Skin of body (tissue), 2 donors: Measurements from ENCODE around the gene RFFL. TPM values are rescaled to one million over a fixed set of nuclear protein-coding genes. Genes with fewer than 3 reads are reported as not detected.
"Not testable (repeated sequence)": the region's sequence is repeated elsewhere in the genome, so short reads cannot be mapped to it uniquely, and the experiment has no call there.

Experiments
- DNase-seq: peaks from one replicate; lab custom pipeline; 2025; lab: John Stamatoyannopoulos, UW
- total RNA-seq: library from RNA; depleted of rRNA; stranded (reverse); fragments of >200 nt; gene quantifications from one replicate; pipeline ENCODE4 v1.2.3, GENCODE V29; 2014

The RFFL gene
- total RNA-seq, 1 donor from 2014 or later: 6.5 TPM

DNA sequence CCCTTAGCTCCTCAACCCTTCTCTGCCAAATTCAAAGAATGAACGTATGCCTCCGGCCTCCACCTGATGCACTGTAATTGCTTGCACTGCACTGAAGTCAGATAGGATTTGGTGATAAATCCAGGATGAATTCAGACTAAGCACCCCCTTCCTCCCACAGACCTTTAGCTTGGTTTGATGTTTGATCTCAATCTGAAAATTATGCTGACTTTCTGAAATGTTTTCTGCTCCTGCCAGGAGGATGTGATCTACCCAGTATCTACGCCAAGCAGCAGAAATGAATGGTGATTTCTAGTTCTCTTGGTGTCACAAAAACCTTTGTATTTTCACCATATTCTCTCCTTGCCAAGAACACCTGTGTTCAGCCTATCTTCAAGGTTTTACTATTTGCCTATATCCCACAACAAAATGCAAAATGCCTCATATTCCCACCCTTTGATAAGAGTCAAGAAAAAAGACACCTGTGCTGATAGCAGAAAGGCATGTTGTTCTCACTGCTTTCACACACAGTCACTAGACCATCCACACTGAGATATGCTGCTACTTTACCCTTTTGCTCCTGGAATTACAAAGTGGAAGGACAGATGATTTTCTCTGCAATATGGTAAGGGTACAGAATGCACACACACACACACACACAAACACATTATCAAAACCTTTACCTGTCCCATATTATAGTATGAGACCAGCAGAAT is 14.7 kb downstream of the RFFL start:
- no peak for DNase-seq

DNA sequence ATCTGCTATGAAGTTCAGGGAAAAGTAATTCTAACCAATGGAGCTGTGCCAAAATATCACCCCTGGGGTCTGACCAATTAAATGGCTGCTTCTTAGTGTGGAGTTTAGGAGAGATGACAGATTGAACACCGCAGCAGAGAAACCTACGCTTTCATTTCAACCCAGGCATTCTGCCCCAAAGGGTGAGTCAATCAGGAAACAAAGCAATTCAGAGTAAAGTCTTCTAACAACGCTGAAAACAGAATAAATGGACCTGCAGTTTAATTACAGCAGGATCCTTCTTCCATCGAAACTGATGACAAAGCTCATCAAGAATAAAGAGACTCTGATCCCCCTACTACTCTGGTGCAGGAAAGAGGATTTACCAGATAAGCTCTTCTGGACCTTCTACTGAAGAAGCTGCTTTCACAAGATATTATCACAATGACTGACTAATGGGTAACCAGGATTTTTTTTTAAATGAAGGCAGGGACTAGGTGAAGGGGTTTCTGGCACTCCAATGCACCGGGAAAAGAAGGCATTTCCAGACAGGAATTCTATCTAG is 16.7 kb downstream of the RFFL start:
- no peak for DNase-seq

DNA sequence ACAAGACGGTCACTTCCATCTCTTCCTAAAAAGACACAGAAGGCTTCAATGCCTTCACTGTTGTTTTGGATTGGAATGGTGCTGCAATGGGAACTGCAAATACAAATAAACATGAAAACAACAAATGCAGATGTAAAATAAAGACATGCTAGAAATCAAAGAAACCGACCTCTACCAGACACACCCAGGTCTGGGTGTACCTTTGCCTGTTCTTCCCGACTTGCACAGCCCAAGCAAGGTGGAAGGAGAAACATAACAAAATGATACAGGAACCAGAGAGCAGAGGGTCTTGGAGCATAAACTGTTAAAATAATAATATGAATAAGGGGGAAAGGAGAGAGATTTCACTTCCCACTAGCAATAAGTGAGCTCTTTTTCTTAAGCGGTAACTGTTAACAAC is 17.3 kb downstream of the RFFL start:
- DNase-seq: no peak

DNA sequence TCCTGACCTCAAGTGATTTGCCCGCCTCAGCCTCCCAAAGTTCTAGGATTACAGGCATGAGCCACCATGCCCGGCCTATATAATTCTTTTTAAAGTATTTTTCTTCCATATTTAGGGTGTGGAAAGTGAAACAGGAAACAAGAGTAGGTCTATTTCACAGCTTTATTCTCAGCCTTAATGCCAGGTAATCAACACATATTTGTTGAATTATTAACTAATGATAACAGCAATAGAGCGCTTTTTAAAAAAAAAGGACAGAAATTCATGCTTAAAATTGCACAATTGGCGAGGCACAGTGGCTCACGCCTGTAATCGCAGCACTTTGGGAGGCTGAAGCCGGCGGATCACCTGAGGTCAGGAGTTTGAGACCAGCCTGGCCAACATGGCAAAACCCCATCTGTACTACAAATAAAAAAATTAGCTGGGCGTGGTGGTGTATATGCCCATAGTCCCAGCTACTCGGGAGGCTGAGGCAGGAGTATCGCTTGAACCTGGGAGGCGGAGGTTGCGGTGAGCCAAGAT is 18.0 kb downstream of the RFFL start:
- DNase-seq: not testable (repeated sequence)

DNA sequence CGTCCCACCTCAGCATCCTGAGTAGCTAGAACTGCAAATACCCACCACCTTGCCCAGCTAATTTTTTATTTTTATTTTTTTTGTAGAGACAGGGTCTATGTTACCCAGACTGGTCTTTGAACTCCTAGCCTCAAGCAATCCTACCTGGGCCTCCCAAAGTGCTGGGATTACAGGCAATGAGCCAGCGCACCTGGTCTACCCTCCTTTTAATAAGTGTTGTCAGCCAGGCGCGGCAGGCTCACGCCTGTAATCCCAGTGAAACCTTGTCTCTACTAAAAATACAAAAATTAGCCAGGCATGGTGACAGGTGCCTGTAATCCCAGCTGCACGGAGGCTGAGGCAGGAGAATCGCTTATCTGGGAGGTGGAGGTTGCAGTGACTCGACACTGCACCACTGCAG is 19.3 kb downstream of the RFFL start:
- no peak for DNase-seq

DNA sequence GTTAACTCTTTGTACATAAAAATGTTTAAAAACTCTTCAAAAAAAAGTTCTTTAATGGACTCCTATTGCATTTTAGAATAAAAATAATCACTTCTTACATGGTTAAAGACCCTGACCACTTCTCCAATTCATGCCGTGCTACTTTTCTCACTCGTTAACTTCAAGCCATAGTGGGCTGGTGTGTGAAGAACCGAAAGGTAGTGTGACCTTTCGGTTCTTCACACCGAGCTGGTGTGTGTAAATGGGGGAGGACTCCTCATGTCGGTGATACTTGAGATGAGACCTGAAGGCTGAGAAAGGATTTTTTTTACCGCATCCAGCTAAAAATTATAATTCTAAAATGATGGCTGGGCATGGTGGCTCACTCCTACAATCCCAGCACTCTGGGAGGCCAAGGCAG is 22.1 kb downstream of the RFFL start:
- DNase-seq: no peak

DNA sequence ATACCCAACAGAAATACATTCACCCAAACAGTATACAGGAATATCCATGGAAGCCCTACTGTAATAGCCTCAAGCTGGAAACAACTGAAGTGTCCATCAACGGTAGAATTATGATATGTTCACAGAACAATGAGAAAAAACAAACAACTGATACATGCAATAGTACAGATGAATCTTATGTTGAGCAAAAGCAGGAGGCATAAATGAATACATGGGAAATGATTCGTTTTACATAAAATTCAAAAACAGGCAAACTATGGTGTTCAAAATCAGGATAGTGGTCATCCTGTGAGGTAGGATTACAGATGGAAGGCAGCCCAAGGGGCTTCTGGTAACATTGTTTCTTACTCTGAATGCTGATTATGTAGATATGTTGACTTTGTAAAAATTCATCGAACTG is 25.1 kb downstream of the RFFL start:
- no peak for DNase-seq

DNA sequence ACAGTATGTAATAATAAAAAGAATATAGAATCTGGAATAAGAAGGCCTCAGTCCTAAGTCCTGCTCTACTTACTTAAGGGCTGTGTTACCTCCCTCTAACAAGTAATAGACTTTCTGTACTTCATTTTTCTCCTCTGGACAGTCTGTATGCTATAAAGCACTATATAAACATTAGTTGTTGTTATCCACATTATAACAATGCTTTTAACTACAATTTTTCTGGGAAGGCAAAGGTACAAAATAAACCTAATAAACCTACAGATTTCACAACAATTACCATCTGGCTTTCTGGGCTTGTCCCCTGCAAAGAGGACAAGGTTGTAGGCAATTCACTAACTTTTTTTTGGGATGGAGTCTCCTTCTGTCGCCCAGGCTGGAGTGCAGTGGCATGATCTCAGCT is 32.7 kb downstream of the RFFL start:
- DNase-seq: no peak

DNA sequence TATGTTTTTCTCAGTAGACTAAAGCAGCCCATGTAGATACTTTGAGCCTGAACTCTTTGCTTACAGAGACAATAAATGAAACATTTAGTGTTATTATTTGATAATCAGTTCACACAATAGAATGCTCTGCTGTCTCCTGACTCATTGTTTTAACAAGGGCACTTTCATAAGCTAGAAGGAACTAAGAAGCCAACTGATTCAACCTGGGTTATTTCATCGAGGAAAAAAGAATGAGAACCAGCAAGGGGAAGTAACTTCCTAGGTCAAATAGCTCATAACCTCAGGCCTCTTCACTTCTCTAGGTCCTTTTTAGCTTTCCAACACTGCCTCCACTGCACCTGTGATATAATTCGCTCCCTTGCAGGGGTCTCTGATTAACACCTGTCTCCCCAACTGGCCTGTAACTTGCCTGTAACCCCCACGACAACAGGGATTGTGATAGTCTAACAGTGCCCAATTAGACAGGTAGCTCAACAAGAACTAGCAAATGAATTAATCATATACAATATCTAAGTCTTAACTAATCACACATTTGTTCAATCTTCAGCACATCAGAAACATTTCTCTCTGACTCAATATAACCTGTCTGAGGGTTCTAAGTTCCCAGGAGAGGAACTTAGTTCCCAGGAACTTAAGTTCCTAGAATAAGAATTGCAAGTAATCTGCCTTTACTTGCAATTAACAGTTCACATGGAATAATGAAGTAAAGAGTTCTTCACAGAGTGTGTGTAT is 34.8 kb downstream of the RFFL start:
- DNase-seq: no peak

DNA sequence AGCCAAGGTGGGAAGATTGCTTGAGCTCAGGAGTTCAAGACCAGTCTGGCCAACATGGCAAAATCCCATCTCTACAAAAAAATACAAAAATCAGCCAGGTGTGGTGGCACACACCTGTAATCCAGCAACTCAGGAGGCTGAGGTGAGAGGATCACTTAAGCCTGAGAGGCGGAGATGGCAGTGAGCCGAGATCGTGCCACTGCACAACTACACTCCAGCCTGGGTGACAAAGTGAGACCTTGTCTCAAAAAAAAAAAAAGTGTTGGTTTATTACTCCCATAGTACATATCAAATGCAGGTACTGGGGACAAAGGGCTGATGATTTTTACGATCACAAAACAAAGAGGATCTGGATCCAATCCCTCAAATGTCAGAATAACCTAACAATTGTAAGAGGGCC is 35.4 kb downstream of the RFFL start:
- DNase-seq: not testable (repeated sequence)

DNA sequence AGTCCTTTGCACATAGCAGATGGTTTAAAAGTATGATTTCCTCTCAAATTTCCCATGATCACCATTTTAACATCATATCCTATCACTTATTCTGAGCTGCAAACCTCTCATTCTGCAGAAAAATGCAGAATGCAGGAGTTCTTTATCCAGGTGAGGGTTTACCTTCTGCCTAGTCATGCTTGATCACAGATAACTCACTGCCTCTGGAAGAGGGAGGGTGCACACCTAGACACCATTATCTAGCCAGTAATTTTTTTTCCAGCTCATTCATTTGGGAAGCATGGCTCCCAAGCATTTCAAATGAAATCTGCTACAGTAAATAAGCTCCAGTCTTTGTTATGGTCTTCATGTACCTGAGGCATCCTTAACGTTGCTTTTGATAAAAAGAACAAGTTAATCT is 38.0 kb downstream of the RFFL start:
- no peak for DNase-seq

DNA sequence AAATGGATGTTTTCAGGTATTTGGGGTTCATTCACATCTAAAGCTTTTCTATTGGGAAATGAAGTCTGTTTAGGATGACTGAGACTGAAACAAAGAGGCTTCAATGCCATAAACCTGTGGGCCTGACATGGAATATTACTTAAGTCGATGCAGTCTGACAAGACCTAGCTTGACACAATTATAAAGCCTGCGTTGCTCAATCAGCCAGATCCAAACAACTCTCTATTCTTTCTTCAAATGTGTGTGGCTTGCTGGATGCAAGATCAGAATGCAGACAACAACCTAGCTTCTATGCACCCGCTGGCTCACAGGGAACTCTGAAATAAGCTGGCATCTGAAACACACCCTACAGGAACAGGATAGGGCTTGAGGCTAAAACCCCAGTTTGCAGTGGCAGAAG is 40.0 kb downstream of the RFFL start:
- no peak for DNase-seq

DNA sequence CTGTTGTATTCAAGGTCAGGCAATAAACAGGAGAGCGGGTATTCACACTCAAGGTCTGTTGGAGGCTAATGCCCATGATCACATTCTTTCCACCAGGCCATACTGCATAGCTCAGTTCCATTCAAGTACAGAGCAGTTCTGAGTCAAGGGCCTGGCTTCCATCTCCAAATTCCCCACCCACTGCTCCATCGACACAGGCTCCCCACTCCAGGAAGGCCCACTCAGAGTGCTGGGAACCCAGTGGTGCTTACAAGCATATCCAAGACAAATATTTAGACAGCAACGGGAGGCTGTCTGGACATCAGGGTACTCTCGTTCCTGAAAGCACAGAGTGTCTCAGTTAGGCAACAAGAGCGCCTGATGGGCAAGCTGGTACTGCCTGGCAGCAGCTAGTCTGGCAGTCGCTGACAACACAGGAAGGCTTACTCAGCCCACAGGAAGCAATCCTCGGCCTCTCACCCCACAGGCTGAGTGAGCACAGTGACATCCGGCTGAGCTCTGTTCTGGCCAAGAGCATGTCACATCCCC is 40.9 kb downstream of the RFFL start:
- DNase-seq: no peak

DNA sequence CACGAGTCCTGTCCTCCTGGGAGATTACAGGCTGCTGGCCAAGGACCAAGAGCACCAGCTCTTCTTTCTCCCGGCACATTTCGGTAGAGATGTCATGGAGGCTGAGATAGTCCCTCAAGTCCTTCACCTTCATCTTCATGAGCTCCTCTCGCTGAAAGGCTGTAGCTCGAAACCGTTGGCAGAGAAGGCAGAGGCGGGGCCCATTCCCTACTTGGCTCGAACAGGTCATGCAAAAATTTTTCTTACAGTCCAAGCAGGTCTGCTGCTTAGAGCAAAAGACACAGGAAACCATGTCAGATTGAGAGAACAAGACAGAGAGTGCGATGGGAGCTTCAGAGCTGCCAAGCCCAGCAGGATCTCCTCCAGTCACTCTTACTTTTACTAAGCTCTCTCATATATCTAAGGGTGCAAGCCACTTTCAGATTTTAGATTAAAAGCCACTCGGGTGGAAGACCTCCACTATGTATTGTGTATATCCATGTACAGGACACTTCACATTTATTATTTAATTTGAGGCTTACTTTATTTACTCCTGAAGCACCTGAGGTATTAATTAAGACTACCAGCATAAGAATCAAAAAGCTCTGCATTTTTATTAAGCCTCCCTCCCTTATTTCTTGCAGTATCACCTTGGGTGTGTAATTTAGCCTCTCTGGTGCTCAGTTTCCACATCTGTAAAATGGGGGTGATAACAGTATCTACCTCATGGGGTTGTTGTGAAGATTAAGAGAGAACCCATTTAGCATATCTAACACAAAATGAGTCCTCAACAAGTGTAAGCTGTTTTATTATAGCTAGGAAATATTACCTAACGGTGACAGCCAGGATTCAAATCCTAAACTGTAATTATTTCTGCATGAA is 41.8 kb downstream of the RFFL start:
- DNase-seq: no peak

DNA sequence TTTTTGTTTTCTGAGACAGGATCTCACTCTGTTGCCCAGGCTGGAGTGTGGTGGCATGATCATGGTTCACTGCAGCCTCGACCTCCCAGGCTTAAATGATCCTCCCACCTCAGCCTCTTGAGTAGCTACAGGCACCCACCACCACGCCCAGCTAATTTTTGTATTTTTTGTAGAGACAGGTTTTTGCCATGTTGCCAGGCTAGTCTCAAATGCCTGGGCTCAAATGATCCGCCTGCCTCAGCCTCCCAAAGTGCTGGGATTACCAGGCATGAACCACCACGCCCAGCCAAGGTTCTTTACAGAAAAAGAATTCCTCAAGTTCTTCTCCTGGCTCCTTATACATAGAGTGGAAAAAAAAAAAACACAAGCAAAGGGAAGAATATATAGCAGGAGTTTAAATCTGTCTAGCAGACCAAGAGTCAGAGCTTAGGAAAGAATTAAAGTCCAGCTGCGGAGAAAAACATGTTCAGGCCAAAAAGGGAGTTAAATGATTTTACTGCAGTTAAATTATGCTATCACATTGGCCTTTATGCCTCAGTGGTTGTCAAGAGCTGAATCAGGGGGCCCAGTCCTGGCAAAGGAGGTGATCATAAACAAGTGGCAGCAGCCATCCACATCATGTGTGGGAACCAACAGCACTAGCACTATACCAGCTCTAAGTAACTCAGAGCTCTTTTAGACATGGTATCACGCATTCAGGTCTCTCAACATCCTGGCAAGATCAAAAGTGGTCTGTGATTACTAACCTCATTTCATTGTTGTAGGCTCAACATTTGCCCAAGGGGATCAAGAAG is 43.9 kb downstream of the RFFL start:
- no peak for DNase-seq

DNA sequence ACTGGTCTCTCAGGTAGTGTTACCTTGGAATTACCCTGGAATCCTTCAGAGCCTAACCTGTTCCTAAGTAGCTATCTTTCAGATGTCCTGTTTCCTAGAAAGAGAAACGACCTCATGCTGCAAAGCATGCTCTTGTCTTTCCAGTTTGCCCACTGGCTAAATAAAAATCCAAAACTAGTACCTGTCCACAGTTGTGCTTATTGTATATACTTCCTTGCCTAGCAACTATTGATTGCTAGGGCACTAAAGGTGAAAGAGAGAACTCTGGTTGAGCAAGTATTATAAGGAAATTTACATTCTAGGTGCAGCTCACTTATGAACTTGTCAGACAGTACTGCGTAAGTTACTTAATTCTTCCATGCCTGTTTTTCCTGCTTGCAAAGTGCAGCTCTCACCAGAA is 44.7 kb downstream of the RFFL start:
- DNase-seq: no peak

DNA sequence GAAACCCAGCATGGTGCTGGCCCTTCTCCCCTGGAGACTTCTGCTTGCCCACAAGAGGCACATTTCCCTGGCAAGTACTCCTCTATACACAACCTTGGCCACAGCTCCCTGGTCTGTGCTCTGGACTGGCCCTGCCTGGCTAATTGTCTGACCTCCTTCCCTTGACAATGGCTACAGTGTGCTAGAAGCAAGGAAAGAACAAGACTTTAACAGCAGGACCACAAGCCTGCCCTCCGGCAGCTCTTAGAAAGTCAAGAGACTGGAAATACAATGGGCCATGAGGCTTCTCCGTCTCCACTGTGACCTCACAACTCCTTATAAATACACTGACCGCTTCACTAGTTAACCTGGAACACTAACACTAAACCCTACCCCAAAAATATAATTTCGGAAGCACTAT is 46.5 kb downstream of the RFFL start:
- no peak for DNase-seq

DNA sequence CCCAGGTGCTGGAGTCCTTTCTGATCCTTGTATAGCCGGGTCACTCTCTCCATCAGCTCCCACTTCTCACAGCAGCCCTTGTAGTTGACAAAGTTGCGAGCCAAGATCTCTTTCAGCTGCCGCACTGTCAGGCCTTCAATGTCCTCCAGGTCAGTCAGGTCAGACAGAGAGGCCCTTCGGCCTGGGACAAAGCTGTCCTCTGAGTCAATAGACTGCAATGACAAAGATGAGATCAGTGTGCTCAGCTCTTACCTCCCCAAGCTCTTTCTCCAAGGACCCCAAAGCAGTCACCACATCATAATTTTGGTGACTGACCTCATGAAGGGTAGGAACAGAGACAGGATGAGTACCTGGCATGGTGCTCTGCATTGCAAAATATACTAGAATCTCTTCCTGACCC is 47.1 kb downstream of the RFFL start:
- DNase-seq: no peak

DNA sequence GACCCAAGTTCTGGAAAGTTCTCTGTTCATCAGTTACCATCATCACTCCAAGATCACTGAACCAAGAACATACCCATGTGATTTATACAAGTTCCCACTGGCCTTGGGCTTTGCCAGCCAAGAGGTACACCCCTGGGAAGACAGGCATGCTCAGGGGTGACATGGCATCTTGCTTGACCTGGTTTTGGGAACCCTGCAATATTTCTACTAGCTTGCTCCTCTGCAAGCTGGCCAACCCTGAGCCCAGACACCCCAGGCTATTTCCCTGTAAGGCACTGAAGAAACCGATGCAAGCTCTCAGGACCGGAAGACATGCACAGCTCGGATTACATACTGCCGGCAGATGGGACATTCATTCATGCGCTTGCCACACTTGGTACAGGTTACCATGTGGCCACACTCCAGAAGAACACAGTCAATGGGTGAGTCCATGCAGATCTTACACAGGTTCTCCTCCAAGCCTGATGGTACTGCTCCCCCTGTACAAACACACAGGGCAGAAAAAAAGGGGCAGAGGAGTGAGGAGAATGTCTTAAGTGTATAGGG is 51.8 kb downstream of the RFFL start:
- no peak for DNase-seq

DNA sequence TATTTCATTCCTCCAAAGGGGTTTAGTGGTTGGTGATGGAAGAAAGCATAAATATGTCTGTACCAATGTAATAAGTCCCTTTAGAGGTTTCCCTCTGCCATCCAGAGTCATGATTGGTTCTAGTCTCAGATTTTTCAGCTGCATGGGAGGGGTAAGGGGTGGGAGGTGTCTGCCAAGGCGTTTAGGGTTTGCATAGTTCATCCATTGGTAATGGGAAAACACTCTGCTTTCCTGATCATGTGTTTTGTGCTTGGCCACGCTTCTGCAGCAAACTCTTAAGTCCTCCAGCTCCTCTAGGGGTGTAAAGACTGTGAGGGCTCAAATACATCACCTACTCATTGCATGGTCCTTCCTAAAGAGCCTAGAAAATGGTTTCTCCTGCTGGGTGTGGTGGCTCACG is 53.4 kb downstream of the RFFL start:
- DNase-seq: no peak
